GM10847 (cell line): Measurements from ENCODE around the gene NACC1.

Source experiments
- POLR2A ChIP-seq: IDR thresholded peaks from 2 replicates; pipeline ENCODE4 v1.6.1; 2011; ENCODE audit not compliant: insufficient read length; ENCODE audit errors: extremely low read depth

NACC1 gene

GRCh38 chr19:13117772-13118423 lies at the start of gene NACC1:
Gene NACC1, plus strand, starts transcription at chr19:13118264. Its CDS starts 16,944 bp downstream, at chr19:13135208.
- peak; percentile 54 for TF ChIP-seq POLR2A

DNA sequence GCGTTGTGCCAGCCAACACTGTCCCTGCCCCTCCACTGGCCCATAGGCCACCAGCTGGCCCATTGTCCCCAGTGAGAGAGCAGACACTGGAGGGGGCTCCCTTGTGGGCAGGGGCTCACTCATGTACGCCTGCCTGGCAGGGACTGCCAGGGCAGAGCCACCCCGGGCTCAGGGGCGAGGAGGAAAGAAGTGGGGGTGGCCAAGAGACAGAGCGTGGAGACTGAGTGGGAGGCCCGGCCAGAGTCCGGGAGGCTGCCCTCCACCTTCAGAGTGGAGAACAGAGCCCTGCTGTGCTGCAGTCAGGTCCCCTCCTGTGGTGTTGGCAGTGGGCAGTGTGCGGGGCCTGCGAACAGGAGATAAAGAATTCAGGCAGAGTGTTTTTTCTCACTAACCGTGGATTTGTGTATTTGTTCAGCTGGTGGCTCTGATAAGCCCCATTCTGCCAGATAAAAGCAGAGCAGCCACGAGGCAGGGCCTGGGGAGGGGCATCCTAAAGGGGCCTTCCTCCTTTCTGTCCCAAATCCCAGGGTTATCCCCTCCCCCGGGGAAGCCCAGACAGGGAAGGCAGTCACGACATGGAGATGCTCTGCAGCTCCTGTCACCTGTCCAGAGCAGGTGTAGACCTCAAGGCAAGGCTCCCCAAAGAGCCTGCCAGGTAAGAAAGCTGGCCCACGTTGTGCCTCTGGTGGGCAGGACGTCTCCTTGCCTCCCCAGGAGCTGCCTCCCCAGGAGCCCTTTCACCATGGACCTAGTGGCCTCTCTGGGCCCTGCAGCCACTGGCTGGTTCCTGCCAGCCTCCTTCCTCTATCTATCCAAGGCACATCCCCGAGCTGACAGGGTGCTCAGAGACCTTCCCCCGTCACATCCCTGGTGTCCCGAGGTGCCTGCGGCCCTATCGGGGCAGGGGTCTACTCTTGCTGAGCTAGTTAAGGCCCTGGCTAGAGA lies 48.4 kb upstream of the NACC1 start:
- TF ChIP-seq POLR2A: no peak

DNA sequence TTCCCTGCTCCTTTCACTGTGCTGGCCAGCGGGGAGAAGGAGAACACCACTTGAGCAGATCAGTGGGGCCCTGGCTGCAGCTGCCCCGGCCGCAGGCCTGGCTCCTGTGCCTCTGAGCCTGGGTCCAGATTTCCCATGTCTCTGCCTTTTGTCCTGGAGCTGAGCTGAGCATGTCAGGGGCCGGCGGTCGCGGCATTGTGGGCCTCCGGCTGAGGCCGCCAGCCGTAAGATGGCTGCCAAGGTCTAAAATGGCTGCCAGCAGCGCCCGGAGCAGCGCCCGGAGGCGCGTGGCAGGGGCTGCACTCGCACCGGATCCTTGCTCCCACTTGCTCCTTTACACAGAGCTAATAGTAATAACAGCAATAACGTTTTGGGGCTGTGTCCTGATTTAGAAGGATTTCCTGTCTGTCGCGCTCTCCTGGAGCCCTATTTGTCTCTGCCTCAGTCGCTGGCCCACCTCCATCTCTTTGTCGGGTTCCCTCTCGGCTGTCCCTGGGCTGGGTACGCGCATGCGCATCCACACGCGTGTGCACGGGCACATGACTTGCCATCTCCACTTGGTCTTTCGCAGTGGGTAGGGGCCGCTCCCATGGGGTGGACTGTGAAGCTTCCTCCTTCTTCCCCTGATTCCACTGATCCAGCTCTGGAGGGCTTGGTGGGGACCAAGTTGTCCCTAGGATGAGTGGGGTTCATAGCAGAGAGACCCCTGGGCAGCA lies 47.5 kb upstream of the NACC1 start:
- TF ChIP-seq POLR2A: no peak

DNA sequence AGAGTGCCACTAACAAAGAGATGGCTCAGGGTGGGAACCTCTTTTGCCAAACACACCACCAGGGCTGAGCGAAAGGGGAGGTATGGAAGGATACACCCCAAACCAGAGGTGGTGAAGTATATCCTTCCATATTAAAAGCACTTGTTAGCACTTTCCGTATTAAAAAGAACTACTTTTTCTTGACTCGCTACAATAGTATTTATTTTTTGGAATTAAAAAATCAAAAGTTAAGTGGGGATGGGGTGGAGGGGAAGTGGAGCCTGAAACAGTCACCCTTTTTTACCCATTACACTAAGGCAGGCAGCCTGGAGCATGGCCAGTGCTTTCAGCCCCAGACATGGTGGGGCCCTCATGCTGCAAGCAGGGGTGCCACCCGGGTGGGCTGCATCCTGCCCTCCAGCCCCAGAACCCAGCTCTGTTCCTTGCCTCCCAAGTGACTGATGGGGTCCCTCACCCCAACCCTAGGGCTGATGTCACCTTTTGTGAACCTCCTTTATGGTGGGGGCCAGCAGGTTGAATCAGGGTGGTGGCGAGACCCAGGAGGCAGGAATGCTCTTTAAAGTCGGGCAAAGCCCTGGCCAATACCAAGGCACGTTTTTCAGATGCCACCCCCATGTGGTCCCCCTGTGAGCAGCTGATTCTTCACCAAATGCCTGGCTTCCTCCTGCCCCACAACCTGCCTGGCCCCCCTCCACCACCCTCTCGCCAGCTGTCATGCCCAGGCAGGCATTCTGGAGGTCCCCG lies 46.4 kb upstream of the NACC1 start:
- no peak for TF ChIP-seq POLR2A

DNA sequence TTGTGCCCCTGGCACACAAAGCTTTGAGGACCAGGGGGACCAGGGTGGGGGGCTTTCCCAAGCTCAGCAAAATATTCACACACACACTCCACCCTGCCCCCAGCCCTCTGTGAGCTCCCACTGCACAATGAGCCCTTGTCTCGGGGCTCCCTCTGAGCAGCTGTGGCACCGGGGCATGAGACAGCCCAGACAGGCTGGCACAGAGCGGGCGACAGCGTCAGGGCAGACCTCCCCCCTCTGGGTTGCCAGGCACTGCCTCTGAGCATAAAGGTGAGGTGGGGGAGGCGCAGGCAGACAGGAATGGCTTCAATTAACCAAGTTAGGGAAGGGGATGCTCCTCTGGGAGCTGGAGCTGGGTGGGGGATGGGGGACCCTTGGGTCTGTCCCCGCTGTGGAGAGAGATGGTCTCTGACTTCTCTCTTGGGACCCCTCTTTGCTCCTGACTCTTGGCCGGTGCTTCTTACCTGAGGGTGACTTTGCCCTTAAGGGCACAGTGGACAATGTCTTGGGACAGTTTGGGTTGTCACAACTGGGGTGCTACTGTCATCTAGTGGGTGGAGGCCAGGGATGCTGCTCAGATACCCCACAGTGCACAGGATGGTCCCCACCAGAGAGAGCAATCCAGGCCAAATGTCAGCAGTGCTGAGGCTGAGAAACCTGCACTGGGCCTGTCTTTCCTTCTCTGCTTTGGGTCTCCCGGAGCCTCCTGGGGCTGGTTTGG lies 45.7 kb upstream of the NACC1 start:
- no peak for TF ChIP-seq POLR2A

DNA sequence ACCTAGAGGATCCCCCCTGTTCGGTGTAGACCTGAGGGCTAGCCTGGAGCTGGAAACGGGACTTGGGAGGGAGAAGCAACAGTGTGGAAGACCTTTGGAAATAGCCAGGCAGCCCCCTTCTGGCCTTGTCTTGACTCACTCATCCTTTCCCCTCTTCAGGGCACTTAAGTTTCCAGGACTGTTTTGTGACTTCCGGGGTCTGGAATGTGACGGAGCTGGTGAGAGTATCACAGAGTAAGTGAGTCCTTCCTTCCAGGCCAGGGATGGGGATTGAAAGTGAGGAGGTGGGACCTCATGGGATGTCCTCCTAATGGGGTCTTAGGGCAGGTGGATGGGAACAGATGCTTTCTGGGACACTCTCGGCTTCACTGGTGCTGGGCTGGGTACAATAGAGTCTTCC lies 44.8 kb upstream of the NACC1 start:
- TF ChIP-seq POLR2A: no peak

DNA sequence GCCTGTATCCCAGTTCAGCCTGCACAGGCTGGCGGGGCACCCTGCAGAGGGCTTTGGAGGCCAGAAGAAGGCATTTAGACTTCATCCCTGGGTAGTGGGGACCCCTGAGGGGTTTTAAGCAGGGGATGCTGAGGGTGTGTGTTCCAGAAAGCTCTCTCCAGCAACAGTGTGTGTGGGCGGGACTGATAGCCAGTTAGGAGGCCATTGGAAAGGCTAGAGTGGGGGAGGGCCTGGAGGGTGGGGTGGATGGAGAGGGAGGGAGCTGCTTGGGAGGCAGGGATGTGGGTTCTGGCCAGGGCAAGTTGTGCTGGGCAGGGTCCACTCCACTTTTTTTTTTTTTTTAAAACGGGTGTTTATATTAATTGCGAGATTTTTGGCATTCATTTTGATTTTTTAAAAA lies 43.7 kb upstream of the NACC1 start:
- TF ChIP-seq POLR2A: no peak

DNA sequence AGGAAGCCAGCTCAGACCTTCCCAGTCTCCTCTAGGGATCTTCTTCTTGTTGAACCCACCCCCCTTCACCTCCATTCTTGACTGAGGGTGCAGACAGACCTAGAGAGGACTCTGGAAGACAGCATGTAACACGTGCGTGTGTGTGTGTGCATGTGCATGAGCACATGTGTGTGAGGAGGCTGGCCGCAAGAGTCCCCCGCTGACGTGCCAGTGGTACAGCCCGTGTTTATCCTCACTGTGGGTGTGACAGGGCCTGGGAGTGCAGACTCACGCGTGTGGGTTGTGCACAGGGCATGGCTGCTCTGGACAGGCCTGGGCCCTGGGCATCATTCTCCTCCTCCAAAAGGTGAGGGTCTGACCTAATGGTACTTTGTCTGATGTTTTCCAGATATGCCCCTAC lies 41.7 kb upstream of the NACC1 start:
- TF ChIP-seq POLR2A: no peak

DNA sequence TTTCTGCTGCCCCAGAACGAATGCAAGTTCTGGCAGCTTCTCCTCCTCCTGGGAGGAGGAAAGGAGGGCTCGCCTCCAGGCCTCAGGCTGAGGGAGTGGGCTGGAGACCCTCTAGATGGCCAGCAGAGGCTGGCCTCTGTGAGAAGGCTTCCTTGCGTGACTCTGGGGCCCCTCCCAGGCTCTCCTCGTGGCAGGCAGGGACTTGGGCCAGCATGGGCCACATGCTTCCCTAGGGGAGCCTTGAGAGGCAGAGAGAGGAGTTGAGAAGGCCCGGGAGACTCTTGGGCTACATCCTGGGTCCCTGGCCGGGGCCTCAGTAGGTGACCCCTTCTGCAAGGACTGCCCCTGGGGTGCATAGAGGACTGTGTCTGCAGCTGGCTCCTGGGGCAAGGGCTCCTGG lies 41.3 kb upstream of the NACC1 start:
- TF ChIP-seq POLR2A: no peak

DNA sequence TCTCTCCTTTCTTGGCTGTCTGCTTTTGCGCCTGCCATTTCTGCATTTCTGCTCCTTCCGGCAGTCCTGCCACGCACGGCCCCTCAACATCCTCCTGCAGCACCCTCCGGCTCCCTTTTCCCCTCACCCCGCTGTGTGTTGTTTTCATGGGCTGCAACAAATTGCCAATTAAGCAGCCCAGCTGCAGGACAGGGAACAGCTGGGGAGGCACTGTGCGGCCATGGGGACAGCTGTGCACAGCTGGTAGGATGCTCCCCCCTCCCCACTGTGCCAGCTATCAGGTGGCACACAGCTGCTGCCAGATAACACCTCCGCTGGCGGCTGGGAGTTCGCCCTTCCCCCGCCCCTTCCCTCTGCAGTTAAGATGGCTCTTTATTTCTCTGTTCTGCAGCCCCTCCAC lies 40.8 kb upstream of the NACC1 start:
- no peak for TF ChIP-seq POLR2A

DNA sequence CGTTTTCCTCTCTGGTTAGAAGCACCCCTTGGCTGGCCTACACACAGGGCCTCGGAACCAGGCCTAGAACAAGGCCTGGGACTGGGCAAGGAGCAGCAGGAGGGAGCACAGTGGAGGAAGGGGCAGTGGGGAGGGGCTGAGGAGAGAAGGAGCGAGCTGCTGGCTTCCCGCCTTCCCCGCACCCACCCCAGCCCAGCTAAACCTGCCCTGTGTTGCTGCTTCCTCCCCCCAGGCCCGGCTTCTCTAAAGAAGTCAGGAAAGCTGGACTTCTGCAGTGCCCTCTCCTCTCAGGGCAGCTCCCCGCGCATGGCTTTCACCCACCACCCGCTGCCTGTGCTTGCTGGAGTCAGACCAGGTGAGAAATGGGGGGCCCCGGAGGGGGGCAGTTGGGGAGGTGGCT lies 39.7 kb upstream of the NACC1 start:
- TF ChIP-seq POLR2A: no peak

GRCh38 chr19:13078897-13079541 lies 39.0 kb upstream of the NACC1 start:
- TF ChIP-seq POLR2A: no peak

DNA sequence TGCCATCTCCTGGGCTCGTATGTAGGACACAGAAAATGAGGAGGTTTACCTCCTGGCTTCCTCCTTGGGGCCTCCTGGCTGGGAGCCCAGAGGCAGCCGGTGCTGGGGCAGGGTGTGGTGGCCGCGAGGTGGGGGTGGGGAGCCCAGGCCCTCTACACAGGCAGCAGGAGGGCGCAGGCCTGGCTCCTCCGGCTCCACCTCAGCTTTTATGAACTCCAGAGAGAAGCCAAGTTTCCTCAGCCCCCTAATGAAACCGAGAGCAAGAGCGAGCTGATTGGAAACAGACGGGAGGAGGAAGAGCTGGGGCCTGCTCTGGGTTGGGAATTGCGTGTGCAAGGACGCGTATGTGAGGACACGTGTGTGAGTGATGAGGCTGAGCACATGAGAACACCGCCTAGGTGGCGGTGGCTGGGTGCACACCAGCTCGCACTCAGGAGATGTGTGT lies 38.5 kb upstream of the NACC1 start:
- TF ChIP-seq POLR2A: no peak
